Psoas muscle (tissue), 8 donors: ENCODE measurements around the gene ZBTB7C. TPM values are rescaled to one million over a fixed set of nuclear protein-coding genes. Genes with fewer than 3 reads are reported as not detected.

ENCODE experiments used
- ATAC-seq, 4 donors: fragments of 200-7000 bp; cut with Tn5 transposase; one replicate each; pipeline ENCODE4 v1.9.1; 2020; ENCODE audit warnings: moderate library complexity in 3 of 4, mild to moderate bottlenecking in 2 of 4
- DNase-seq, 2 donors: peaks; one replicate each; pipeline ENCODE4 v3.0.0-alpha.2; 2020
- H3K27ac ChIP-seq: fragments of 200-600 bp; one replicate; pipeline ENCODE4 v1.8.0; 2022
- H3K27me3 ChIP-seq, 3 donors: fragments of 200-600 bp in 1 of 3; one replicate each; pipeline versions ENCODE4 v1.6.1 to v1.8.0; 2013 to 2022; ENCODE audit warnings: low read length in 2 of 3, mild to moderate bottlenecking in 2 of 3, moderate library complexity in 1 of 3; ENCODE audit not compliant: insufficient read depth in 3 of 3
- H3K36me3 ChIP-seq, 2 donors: fragments of 200-600 bp in 1 of 2; one replicate each; pipeline versions ENCODE4 v1.6.1 to v1.8.0; 2013 to 2022; ENCODE audit warnings: low read depth in 1 of 2, mild to moderate bottlenecking in 1 of 2, moderate library complexity in 1 of 2; ENCODE audit not compliant: insufficient read depth in 1 of 2
- H3K4me1 ChIP-seq: fragments of 200-600 bp; one replicate; pipeline ENCODE4 v1.8.0; 2022
- H3K4me3 ChIP-seq: fragments of 200-600 bp; one replicate; pipeline ENCODE4 v1.8.0; 2022; ENCODE audit warnings: mild to moderate bottlenecking
- H3K9me3 ChIP-seq: fragments of 200-600 bp; one replicate; pipeline ENCODE4 v1.8.0; 2022
- WGBS, 3 donors: extraction: QIAGEN DNeasy Blood & Tissue Kit; methylation state at CpG; one replicate each; pipeline versions ENCODE4 v1.1.6 to v1.1.7; 2013; 5-methylcytosine and 5-hydroxymethylcytosine counted together
- intact Hi-C, 2 donors: fragments of 100-400 bp; cut with DNase I; formaldehyde crosslinking; loops; one replicate each; pipeline versions ENCODE4 v1.11.0 to v1.14.2; 2022
- polyA plus RNA-seq, 3 donors: library from polyadenylated mRNA; stranded (reverse); fragments of 200-250 nt; gene quantifications; one replicate each; pipeline ENCODE4 v1.2.3, GENCODE V29; 2013
- total RNA-seq, 4 donors: library from RNA; stranded (reverse); fragmentation: NEBNext Ultra II Directional in 2 of 4; extraction: Animal tissue kit (Norgen Biotek cat#: 25700) in 2 of 4; gene quantifications; one replicate each; pipeline versions ENCODE4 v1.2.1 to v1.2.4, GENCODE V29; 2021 to 2023
- TF ChIP-seq, protein P1 (sequence below): fragments of 200-600 bp; IDR thresholded peaks from one replicate; pipeline ENCODE4 v1.8.0; 2022; ENCODE audit warnings: antibody characterized with exemption
- donor health status: healthy with polysubstance abuse.
- donor health status: DM: no; HTN: no; CAD: no; lungs with moderate emphysema.
- donor health status: Bipolar disorder and iron deficiency.
- donor health status: healthy.
- donor health status: DM: yes; HTN: yes; CAD: no.
- donor health status: DM: no; HTN: no; CAD: no.
- donor health status: DM: no; HTN: no; CAD: no.
- donor health status: DM: yes; HTN: yes; CAD: no.

ZBTB7C gene
- total and polyA plus RNA-seq, 7 donors = 0.34 to 2.9 (median 0.78) TPM

GRCh38 chr18:48095726-48096125, 313.5 kb downstream of the ZBTB7C start:
- no peaks in the 10 kb centered on the region for H3K36me3 ChIP-seq
- WGBS, 3 donors = 79 to 81% (median 79%) methylated on average over 8 of the region's 8 CpGs
- ATAC-seq = no peak
- H3K4me1 ChIP-seq = no peaks in the 10 kb centered on the region
- no peaks in the 10 kb centered on the region for H3K9me3 ChIP-seq
- TF ChIP-seq, protein P1, sequence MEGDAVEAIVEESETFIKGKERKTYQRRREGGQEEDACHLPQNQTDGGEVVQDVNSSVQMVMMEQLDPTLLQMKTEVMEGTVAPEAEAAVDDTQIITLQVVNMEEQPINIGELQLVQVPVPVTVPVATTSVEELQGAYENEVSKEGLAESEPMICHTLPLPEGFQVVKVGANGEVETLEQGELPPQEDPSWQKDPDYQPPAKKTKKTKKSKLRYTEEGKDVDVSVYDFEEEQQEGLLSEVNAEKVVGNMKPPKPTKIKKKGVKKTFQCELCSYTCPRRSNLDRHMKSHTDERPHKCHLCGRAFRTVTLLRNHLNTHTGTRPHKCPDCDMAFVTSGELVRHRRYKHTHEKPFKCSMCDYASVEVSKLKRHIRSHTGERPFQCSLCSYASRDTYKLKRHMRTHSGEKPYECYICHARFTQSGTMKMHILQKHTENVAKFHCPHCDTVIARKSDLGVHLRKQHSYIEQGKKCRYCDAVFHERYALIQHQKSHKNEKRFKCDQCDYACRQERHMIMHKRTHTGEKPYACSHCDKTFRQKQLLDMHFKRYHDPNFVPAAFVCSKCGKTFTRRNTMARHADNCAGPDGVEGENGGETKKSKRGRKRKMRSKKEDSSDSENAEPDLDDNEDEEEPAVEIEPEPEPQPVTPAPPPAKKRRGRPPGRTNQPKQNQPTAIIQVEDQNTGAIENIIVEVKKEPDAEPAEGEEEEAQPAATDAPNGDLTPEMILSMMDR = no peak
- H3K27ac ChIP-seq = no peak overlapping the region
- intact Hi-C loops = no loop called here
- H3K27me3 ChIP-seq = no peaks in the 10 kb centered on the region
- no peak overlapping the region for H3K4me3 ChIP-seq
- DNase-seq = no peak

- ATAC-seq = no peak
- Histone ChIP-seq H3K36me3 (no peaks in the 10 kb centered on the region), H3K9me3 (no peaks in the 10 kb centered on the region), H3K27me3 (no peaks in the 10 kb centered on the region), H3K4me3 (no peak overlapping the region), H3K27ac (no peak overlapping the region), H3K4me1 (no peaks in the 10 kb centered on the region)
- intact Hi-C loops = no loop called here
- WGBS, 3 donors = 80 to 82% (median 80%) methylated on average over 5 of the region's 5 CpGs
- no peak for DNase-seq
- TF ChIP-seq, protein P1 = no peak
Measured at GRCh38 chr18:48093104-48093503, 316.1 kb downstream of the ZBTB7C start.

DNA sequence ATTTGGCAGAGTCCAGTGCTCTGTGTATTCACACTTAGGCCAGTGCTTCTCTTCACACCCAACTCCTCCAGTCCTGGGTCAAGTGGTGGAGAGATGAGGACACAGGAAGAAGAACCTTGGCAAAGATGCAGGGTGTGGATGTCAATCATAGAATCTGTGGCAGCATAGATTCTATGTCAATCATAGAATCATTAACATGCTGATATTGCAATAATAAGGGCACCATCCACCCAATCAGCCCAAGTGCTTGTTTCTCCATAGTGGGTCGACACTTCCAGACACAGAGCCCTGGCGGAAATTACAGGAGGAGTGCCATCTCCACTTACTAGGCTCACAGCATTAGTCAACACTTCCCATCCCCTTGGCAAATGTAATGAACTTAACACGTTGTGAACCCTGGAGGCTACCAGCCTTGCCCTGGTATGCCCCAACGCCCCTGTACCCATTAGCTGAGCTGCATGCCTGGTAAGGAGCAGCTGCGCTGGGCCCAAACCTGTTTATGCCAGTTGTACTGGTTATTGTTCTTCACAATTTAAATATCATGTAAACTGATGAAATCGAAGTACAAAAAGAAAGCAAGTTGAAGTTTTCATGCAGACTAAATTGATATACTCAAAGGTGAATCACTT, 317.2 kb downstream of the ZBTB7C start:
- no peak overlapping the region for H3K27ac ChIP-seq
- ATAC-seq = no peak
- TF ChIP-seq, protein P1 = no peak
- no peak for DNase-seq
- no peaks in the 10 kb centered on the region for H3K36me3 ChIP-seq
- H3K4me3 ChIP-seq = no peak overlapping the region
- H3K9me3 ChIP-seq = no peaks in the 10 kb centered on the region
- intact Hi-C loops = no loop called here
- 85 to 93% (median 87%) methylated on average over 6 of the region's 6 CpGs for WGBS, 3 donors
- H3K27me3 ChIP-seq = no peaks in the 10 kb centered on the region
- no peaks in the 10 kb centered on the region for H3K4me1 ChIP-seq

DNA sequence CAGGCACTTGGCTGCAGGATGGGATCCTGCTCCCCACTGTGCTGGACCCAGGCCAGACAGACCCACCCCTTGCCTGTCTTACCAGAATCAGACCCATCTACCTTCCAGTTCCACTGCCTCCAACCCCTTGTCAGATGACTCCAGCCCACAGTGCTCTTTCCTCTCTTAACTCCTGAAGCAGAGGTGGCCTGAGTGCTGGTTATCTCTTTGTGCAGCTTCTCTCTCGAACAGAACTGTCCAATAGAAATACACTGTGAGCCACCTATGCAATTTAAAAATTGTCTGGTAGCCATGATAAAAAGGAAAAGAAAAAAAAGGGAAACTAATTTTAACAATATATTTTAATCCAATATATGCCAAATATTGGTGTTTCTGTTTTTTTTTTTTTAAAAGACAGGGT, 318.5 kb downstream of the ZBTB7C start:
- Histone ChIP-seq H3K27ac (no peak overlapping the region), H3K9me3 (no peaks in the 10 kb centered on the region), H3K27me3 (no peaks in the 10 kb centered on the region), H3K36me3 (no peaks in the 10 kb centered on the region), H3K4me3 (no peak overlapping the region), H3K4me1 (no peaks in the 10 kb centered on the region)
- WGBS, 3 donors = 91 to 97% (median 92%) methylated on average over 1 of the region's 1 CpG
- ATAC-seq (no peak), DNase-seq (no peak)
- TF ChIP-seq, protein P1 = no peak
- intact Hi-C loops = no loop called here

- WGBS, 3 donors = 86 to 90% (median 86%) methylated on average over 9 of the region's 9 CpGs
- Histone ChIP-seq H3K27me3 (no peaks in the 10 kb centered on the region), H3K36me3 (no peaks in the 10 kb centered on the region), H3K9me3 (no peaks in the 10 kb centered on the region), H3K27ac (no peak overlapping the region), H3K4me1 (no peaks in the 10 kb centered on the region), H3K4me3 (no peak overlapping the region)
- intact Hi-C loops = no loop called here
- no peak for ATAC-seq
- TF ChIP-seq, protein P1 = no peak
- no peak for DNase-seq
Measured at GRCh38 chr18:48090021-48090420, 319.2 kb downstream of the ZBTB7C start.
